ENCODE data around the gene MYORG. TPM values are rescaled to one million over a fixed set of nuclear protein-coding genes. Genes with fewer than 3 reads are reported as not detected.

MYORG gene
- total RNA-seq, 5 donors from 2014 or later (not counting 1 experiment from before 2014, with no cell fraction given): 0.72 to 2.3 (median 1.6) TPM

DNA sequence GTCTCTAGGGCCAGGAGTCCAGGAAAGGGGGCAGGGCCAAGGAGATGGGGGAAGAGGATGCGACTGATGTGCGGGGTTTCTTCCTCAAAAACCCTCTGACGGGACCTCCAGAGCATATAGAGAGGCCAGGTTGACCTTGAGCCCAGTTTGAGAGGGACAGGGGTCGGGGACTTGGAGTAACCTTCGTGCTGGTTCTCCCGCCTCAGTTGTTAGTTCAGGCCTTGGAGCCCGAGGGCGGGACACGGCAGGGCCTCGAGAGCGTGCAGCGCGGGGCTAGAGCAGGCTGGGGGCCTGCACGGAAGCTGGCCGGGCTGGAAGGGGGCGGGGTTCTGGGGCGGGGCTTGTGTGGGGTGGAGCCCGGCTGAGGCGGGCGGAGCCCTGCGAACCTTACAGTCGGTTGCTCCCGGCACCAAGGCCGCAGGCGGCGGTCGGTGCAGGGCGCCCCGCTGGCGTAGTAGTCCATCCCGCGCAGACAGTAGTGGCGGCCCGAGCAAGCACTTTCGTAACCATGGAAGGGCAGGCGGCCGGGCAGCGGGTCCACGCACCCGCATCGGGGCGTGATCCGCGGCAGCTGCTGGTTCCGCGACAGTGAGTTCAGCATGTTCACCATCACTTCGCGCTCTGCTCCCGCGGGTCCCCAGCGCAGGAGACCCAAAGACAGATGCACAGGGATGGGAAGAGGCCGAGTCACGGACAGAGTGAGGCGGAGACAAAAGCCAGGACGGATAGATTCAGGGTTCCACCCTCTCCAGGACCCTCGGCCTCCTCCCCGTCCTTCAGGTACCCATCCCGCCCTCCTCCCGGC, 4.0 kb upstream of the MYORG start:
- peak; percentile 46 to 87 (median 73) for DNase-seq
- Histone ChIP-seq H3K9me3 (no peaks in the 10 kb centered on the region), H3K36me3 (ENCODE audit: control insufficient read depth in 2 of 2, extremely low read depth in 1 of 2, insufficient read depth in 1 of 2, low read length in 1 of 2) (no peaks in the 10 kb centered on the region), H3K27me3 (replicated peaks in 1 of 2; ENCODE audit: control insufficient read depth in 2 of 2, extremely low read depth in 1 of 2, insufficient read depth in 2 of 2, low read length in 1 of 2) (peaks cover 0 to 3% of the 10 kb centered on the region in 2 experiments), H3K4me1 (ENCODE audit: control insufficient read depth in 1 of 2, extremely low read depth in 1 of 2, insufficient read depth in 2 of 2, low read length in 2 of 2) (peaks cover 10 to 45% of the 10 kb centered on the region in 2 experiments), H3K27ac (ENCODE audit: low read length) (no peak overlapping the region), H3K4me3 (ENCODE audit: control insufficient read depth in 1 of 2, extremely low read depth in 1 of 2, low read length in 1 of 2) (peak overlapping the region; percentile 48 to 67)
- CTCF ChIA-PET: interaction anchor here (0.6 to 2.8 kb wide), 8 partner anchors 9 to 211 kb away, joined by 3 to 27 read pairs (median 4); no protein-coding TSS in a partner anchor
- H3K36me3 Mint-ChIP-seq: no peaks in the 10 kb centered on the region
- H3K27me3 Mint-ChIP-seq: no peaks in the 10 kb centered on the region
- WGBS (ENCODE audit: insufficient coverage): 6% methylated on average over 54 of the region's 59 CpGs
- peak; percentile 56 to 58 (median 58) for ATAC-seq (replicated peaks in 1 of 4)
- H3K9me3 Mint-ChIP-seq: no peaks in the 10 kb centered on the region
- POLR2A ChIA-PET: interaction anchor here in 1 of 2 donors (0.7 kb wide), 1 partner anchor 78 kb away, joined by 7 read pairs; the partner anchor contains the start of gene DNAI1
- H3K4me3 Mint-ChIP-seq: peak overlapping the region; percentile 75 to 85 (median 85)
- peak overlapping the region; percentile 52 to 90 for H3K27ac Mint-ChIP-seq
- peaks cover 36 to 48% (median 44%) of the 10 kb centered on the region in 3 donors for H3K4me1 Mint-ChIP-seq

DNA sequence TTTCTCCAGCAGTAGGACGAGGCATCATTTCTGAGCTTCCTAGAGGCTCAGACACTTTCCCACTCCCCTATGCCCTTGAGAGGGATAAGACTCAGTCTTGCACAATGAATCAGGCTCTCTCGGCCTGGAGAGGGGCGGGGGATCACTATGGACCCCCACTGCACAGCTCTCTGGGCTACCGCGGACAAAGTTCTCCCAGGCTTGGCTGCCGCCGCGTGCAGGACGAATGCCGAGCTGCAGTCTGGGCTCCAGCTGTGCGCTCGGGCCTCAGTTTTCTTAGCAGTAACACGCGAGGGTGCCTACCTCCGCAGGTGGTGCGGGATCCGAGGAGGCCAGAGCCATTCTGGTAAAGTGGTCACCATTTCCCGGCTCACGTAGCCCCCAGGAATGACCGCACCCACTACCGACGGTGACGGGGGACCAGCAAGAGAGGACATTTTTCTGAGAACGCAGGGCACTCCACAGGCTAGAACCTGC, 3.4 kb upstream of the MYORG start:
- 48% methylated on average over 18 of the region's 24 CpGs for WGBS (ENCODE audit: insufficient coverage)
- no peak for ATAC-seq (replicated peaks in 1 of 4)
- H3K9me3 Mint-ChIP-seq: no peaks in the 10 kb centered on the region
- peak overlapping the region; percentile 75 to 85 (median 85) for H3K4me3 Mint-ChIP-seq
- DNase-seq: peak in 3 of 35 experiments; percentile 11 to 27 (median 11)
- H3K27ac Mint-ChIP-seq: peak overlapping the region; percentile 52 to 90
- Histone ChIP-seq H3K27ac (ENCODE audit: low read length) (no peak overlapping the region), H3K9me3 (no peaks in the 10 kb centered on the region), H3K4me3 (ENCODE audit: control insufficient read depth in 1 of 2, extremely low read depth in 1 of 2, low read length in 1 of 2) (peak overlapping the region; percentile 48 to 67), H3K36me3 (ENCODE audit: control insufficient read depth in 2 of 2, extremely low read depth in 1 of 2, insufficient read depth in 1 of 2, low read length in 1 of 2) (no peaks in the 10 kb centered on the region), H3K4me1 (ENCODE audit: control insufficient read depth in 1 of 2, extremely low read depth in 1 of 2, insufficient read depth in 2 of 2, low read length in 2 of 2) (peaks cover 10 to 47% of the 10 kb centered on the region in 2 experiments), H3K27me3 (replicated peaks in 1 of 2; ENCODE audit: control insufficient read depth in 2 of 2, extremely low read depth in 1 of 2, insufficient read depth in 2 of 2, low read length in 1 of 2) (peaks cover 0 to 3% of the 10 kb centered on the region in 2 experiments)
- ChIA-PET CTCF (interaction anchor here (0.6 to 2.8 kb wide), 6 partner anchors 9 to 211 kb away, joined by 3 to 27 read pairs (median 4); no protein-coding TSS in a partner anchor), POLR2A (interaction anchor here in 1 of 2 donors (0.7 kb wide), 1 partner anchor 79 kb away, joined by 7 read pairs; the partner anchor contains the start of gene DNAI1)
- no peaks in the 10 kb centered on the region for H3K36me3 Mint-ChIP-seq
- no peaks in the 10 kb centered on the region for H3K27me3 Mint-ChIP-seq
- peaks cover 41 to 52% (median 49%) of the 10 kb centered on the region in 3 donors for H3K4me1 Mint-ChIP-seq

DNA sequence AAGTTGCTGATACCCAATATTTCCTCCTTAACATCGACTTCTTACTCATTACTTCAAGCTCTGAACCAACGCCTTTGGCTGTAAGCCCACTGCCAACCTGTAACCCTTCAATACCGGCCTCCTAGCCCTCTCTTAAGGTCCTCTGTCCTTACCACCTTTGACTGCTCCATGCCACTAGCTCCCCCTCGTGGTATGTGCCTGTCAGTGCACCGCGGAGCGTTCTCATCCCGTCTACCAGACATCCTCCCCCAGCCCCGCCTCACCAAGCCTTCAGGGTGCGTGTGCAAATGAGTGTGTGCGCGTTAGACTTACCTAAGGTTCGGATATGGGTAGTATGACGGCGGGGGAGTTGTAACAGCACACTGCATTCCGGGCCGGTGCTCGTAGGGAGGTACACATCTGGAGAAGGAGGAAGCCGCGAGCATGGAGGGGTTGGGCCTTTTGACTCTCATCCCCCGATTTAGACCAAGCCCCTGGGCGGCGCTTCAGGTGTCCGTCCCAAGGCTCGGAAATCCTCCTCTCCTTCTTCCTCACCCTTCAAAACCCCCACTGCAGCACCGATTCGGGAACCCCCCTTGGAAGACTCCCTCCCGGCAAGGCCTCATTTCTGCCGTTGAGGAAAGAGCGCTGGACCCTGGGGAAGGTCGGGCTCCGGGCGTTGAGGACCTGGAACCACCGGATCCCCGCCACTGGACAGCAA, 2.8 kb upstream of the MYORG start:
- Mint-ChIP-seq H3K4me3 (peak overlapping the region; percentile 75 to 85 (median 85)), H3K36me3 (no peaks in the 10 kb centered on the region), H3K27me3 (no peaks in the 10 kb centered on the region), H3K4me1 (peaks cover 41 to 52% (median 49%) of the 10 kb centered on the region in 3 donors), H3K9me3 (no peaks in the 10 kb centered on the region), H3K27ac (peak overlapping the region; percentile 75 to 90)
- H3K4me1 ChIP-seq (ENCODE audit: control insufficient read depth in 1 of 2, extremely low read depth in 1 of 2, insufficient read depth in 2 of 2, low read length in 2 of 2): peaks cover 10 to 47% of the 10 kb centered on the region in 2 experiments
- WGBS (ENCODE audit: insufficient coverage): 15% methylated on average over 19 of the region's 35 CpGs
- CTCF ChIA-PET: interaction anchor here (0.6 to 2.8 kb wide), 10 partner anchors 9 to 603 kb away, joined by 3 to 27 read pairs (median 3); partner anchors contain the start of gene UBAP1 (in 1 of the 2)
- H3K27me3 ChIP-seq (replicated peaks in 1 of 2; ENCODE audit: control insufficient read depth in 2 of 2, extremely low read depth in 1 of 2, insufficient read depth in 2 of 2, low read length in 1 of 2): peaks cover 0 to 3% of the 10 kb centered on the region in 2 experiments
- DNase-seq (peak; percentile 74 to 94 (median 85)), ATAC-seq (replicated peaks in 1 of 4) (peak; percentile 25 to 44 (median 35))
- H3K36me3 ChIP-seq (ENCODE audit: control insufficient read depth in 2 of 2, extremely low read depth in 1 of 2, insufficient read depth in 1 of 2, low read length in 1 of 2): no peaks in the 10 kb centered on the region
- H3K9me3 ChIP-seq: no peaks in the 10 kb centered on the region
- POLR2A ChIA-PET: interaction anchor here in 1 of 2 donors (0.5 kb wide), 1 partner anchor 277 kb away, joined by 3 read pairs; no protein-coding TSS in a partner anchor
- H3K27ac ChIP-seq (ENCODE audit: low read length): no peak overlapping the region
- peak overlapping the region; percentile 48 to 67 for H3K4me3 ChIP-seq (ENCODE audit: control insufficient read depth in 1 of 2, extremely low read depth in 1 of 2, low read length in 1 of 2)

DNA sequence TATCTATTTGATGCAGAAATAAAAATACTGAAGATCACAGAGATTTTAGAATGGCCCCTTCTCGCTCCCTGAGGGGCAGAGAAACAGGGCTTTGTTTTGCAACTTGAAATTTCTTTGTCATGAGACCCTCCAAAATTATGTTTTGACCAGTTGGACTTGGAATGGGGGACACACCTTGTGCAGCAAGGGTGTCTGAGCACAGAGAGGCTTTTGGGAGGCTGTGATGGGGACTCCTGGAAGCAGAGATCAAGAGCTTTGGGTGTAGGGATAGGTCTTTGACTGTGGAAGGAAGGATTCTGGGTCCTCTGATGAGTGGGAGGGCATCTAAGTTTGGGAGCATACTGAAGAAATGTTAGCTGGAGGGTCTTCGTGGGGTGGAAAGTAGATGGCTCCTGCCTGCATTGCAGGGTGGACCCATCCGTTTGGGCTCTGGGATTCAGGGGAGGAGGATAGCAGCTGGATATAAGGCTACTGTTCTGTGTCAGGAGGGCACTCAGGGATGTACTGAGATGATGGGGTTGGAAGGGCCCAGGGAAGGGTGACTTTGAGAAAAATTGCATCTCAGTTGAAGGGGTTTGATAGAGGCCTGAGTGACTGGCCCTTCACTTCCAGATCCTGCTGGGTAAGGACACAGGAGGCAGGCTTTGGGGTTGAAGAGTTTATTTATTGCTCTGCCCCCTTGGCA, 1.8 kb upstream of the MYORG start:
- H3K9me3 Mint-ChIP-seq: no peaks in the 10 kb centered on the region
- Histone ChIP-seq H3K9me3 (no peaks in the 10 kb centered on the region), H3K4me1 (ENCODE audit: control insufficient read depth in 1 of 2, extremely low read depth in 1 of 2, insufficient read depth in 2 of 2, low read length in 2 of 2) (peaks cover 10 to 47% of the 10 kb centered on the region in 2 experiments), H3K27ac (ENCODE audit: low read length) (no peak overlapping the region), H3K27me3 (replicated peaks in 1 of 2; ENCODE audit: control insufficient read depth in 2 of 2, extremely low read depth in 1 of 2, insufficient read depth in 2 of 2, low read length in 1 of 2) (peaks cover 0 to 3% of the 10 kb centered on the region in 2 experiments), H3K36me3 (ENCODE audit: control insufficient read depth in 2 of 2, extremely low read depth in 1 of 2, insufficient read depth in 1 of 2, low read length in 1 of 2) (no peaks in the 10 kb centered on the region), H3K4me3 (ENCODE audit: control insufficient read depth in 1 of 2, extremely low read depth in 1 of 2, low read length in 1 of 2) (no peak overlapping the region)
- H3K36me3 Mint-ChIP-seq: no peaks in the 10 kb centered on the region
- DNase-seq: peak in 1 of 35 experiments; percentile 5
- peak overlapping the region; percentile 39 to 51 for H3K27ac Mint-ChIP-seq
- H3K4me1 Mint-ChIP-seq: peaks cover 41 to 52% (median 49%) of the 10 kb centered on the region in 3 donors
- ChIA-PET CTCF (interaction anchor here (0.6 to 3.6 kb wide), 13 partner anchors 8 to 602 kb away, joined by 3 to 27 read pairs (median 3); partner anchors contain the start of gene UBAP1 (in 1 of the 2)), POLR2A (interaction anchor here in 1 of 2 donors (0.5 kb wide), 1 partner anchor 278 kb away, joined by 3 read pairs; no protein-coding TSS in a partner anchor)
- ATAC-seq (replicated peaks in 1 of 4): no peak
- no peaks in the 10 kb centered on the region for H3K27me3 Mint-ChIP-seq
- 100% methylated on average over 3 of the region's 3 CpGs for WGBS (ENCODE audit: insufficient coverage)
- peak overlapping the region; percentile 43 to 89 (median 53) for H3K4me3 Mint-ChIP-seq

DNA sequence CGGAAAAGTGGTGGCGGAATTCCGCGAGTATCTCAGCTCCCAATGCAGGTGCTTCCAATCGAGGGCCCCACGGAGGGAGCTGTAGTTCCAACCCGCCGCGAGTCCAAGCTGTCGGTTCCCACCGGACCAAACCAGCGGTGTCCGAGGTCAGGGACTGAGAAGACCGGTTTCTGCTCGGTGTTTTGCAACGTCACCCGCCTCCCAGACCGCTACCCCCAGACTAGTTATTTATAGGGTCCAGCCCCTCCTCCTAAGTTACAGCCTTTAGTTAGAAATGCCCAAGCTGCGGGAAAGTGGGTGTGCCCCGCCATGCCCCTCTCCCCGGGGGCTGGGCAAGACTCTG, 677 bp upstream of the MYORG start:
- Histone ChIP-seq H3K4me1 (ENCODE audit: control insufficient read depth in 1 of 2, extremely low read depth in 1 of 2, insufficient read depth in 2 of 2, low read length in 2 of 2) (peaks cover 10 to 47% of the 10 kb centered on the region in 2 experiments), H3K4me3 (ENCODE audit: control insufficient read depth in 1 of 2, extremely low read depth in 1 of 2, low read length in 1 of 2) (peak overlapping the region; percentile 34 to 63), H3K36me3 (ENCODE audit: control insufficient read depth in 2 of 2, extremely low read depth in 1 of 2, insufficient read depth in 1 of 2, low read length in 1 of 2) (no peaks in the 10 kb centered on the region), H3K27ac (ENCODE audit: low read length) (no peak overlapping the region), H3K9me3 (no peaks in the 10 kb centered on the region), H3K27me3 (replicated peaks in 1 of 2; ENCODE audit: control insufficient read depth in 2 of 2, extremely low read depth in 1 of 2, insufficient read depth in 2 of 2, low read length in 1 of 2) (peaks cover 0 to 3% of the 10 kb centered on the region in 2 experiments)
- peak overlapping the region; percentile 89 to 94 (median 90) for H3K4me3 Mint-ChIP-seq
- no peaks in the 10 kb centered on the region for H3K36me3 Mint-ChIP-seq
- CTCF ChIA-PET: interaction anchor here (0.6 to 3.6 kb wide), 10 partner anchors 27 to 288 kb away, joined by 3 to 21 read pairs (median 4); partner anchors contain the start of gene DCTN3 (in 1 of the 2)
- POLR2A ChIA-PET: interaction anchor here in 1 of 2 donors (0.6 kb wide), 1 partner anchor 373 kb away, joined by 5 read pairs; no protein-coding TSS in a partner anchor
- ATAC-seq (replicated peaks in 1 of 4) (no peak), DNase-seq (no peak)
- WGBS (ENCODE audit: insufficient coverage): 1% methylated on average over 11 of the region's 21 CpGs
- H3K27me3 Mint-ChIP-seq: no peaks in the 10 kb centered on the region
- peaks cover 41 to 52% (median 49%) of the 10 kb centered on the region in 3 donors for H3K4me1 Mint-ChIP-seq
- no peaks in the 10 kb centered on the region for H3K9me3 Mint-ChIP-seq
- no peak overlapping the region for H3K27ac Mint-ChIP-seq

Measured in T-cell (primary cell).